Activated CD4-positive, alpha-beta T cell treated with anti-CD3 and anti-CD28 coated beads for 24 hours (primary cell): ENCODE measurements around the gene UBE2N.
"Not testable (repeated sequence)": the region's sequence is repeated elsewhere in the genome, so short reads cannot be mapped to it uniquely, and the experiment has no call there.

Experiments used
- DNase-seq, 2 donors: peaks; one replicate each; pipeline ENCODE4 v3.0.0-alpha.2; 2020; ENCODE audit warnings: low read depth in 2 of 2

Gene UBE2N

GRCh38 chr12:93443576-93443975, 1.8 kb upstream of the UBE2N start:
- no peak for DNase-seq

GRCh38 chr12:93442411-93443340, 929 bp upstream of the UBE2N start:
- DNase-seq, result no peak

GRCh38 chr12:93441081-93441616, 598 bp downstream of the UBE2N start:
- no peak for DNase-seq

GRCh38 chr12:93440043-93440835, 1.5 kb downstream of the UBE2N start:
- DNase-seq, result no peak

GRCh38 chr12:93438266-93439050, 3.3 kb downstream of the UBE2N start:
- DNase-seq, result no peak

- DNase-seq, result no peak
These were observed 7.4 kb downstream of the UBE2N start for GRCh38 chr12:93434256-93434865.

GRCh38 chr12:93432031-93432430, 9.7 kb downstream of the UBE2N start:
- not testable (repeated sequence) for DNase-seq

GRCh38 chr12:93430280-93430679, 11.5 kb downstream of the UBE2N start:
- no peak for DNase-seq

GRCh38 chr12:93429852-93430251, 11.9 kb downstream of the UBE2N start:
- DNase-seq, result no peak

GRCh38 chr12:93429448-93429847, 12.3 kb downstream of the UBE2N start:
- no peak for DNase-seq

- DNase-seq, result no peak
These were observed 13.8 kb downstream of the UBE2N start for GRCh38 chr12:93427779-93428564.

- DNase-seq, result no peak
These were observed 15.3 kb downstream of the UBE2N start for GRCh38 chr12:93426412-93426805.

- no peak for DNase-seq
These were observed 15.9 kb downstream of the UBE2N start for GRCh38 chr12:93425736-93426411.

- DNase-seq, result no peak
These were observed 19.7 kb downstream of the UBE2N start for GRCh38 chr12:93422050-93422449.

GRCh38 chr12:93419388-93420034, 22.2 kb downstream of the UBE2N start:
- no peak for DNase-seq

- DNase-seq, result no peak
These were observed 23.7 kb downstream of the UBE2N start for GRCh38 chr12:93417967-93418480.

GRCh38 chr12:93415723-93416464, 25.9 kb downstream of the UBE2N start:
- DNase-seq, result no peak

- DNase-seq, result no peak
These were observed 28.7 kb downstream of the UBE2N start for GRCh38 chr12:93413064-93413463.
